Fibroblast of skin of left biceps (primary cell): ENCODE data around the gene RNF207.
"Not testable (repeated sequence)": the region's sequence is repeated elsewhere in the genome, so short reads cannot be mapped to it uniquely, and the experiment has no call there.

ENCODE experiments used
- DNase-seq, 2 experiments: peaks; one replicate each; pipeline ENCODE4 v3.0.0-alpha.2; 2013; ENCODE audit warnings: low read depth in 2 of 2

Gene RNF207

DNA sequence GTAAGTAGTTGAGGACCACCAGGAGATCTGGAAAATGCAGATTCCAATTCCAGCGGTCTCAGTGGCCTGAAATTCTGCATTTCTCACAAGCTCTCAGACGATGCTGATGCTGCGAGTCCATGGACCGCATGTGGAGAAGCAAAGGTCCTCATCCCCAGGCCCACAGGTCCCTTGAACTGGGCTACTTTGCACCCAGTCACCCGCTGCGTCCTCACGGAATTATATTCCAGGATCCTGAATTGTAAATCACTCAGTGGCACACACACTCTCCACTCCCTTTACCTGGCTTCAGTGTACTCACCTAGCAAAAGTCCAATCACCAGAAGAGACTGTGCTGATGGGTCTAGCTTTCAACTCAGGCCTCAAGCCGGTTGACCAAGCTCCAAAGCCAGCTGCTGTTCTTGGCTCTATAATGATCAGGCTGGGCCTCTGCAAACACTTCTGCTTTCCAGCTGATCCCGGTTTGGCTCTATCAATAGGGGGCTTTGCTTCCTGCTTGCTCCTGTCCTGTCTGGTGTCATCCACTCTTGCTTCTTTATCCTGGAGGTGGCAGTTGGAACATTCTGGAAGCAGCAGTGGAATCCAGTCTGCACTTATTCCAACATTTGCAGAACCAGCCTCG is 5.6 kb upstream of the RNF207 start:
- DNase-seq = no peak

DNA sequence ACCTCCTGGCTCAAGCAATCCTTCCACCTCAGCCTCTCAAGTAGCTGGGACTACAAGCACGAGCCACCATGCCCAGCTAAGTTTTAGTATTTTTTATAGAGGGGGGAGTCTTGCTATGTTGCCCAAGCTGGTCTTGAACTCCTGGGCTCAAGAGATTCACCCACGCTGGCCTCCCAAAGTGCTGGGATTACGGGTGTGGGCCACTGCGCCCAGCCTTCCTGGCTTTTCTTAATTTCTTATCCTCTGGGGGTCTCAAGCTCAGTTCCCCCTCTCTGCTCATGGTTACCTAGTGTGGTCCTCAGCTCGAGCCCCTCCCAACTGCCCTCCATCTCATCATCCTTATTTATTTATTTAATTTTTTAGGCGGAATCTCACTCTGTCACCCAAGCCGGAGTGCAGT is 3.7 kb upstream of the RNF207 start:
- DNase-seq = no peak

DNA sequence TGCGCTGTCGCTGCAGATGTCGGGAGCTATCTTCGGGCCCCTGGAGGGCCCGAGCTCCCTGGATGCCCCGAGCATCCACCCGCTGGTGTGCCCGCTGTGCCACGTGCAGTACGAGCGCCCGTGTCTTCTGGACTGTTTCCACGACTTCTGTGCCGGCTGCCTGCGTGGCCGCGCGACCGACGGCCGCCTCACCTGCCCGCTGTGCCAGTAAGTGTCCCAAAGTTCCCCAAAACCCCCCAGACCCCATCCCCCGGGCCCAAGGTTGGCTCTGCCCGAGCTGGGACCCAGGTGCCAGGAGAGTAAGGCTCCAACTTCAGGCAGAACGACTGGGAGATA is 569 bp downstream of the RNF207 start:
- DNase-seq = no peak

DNA sequence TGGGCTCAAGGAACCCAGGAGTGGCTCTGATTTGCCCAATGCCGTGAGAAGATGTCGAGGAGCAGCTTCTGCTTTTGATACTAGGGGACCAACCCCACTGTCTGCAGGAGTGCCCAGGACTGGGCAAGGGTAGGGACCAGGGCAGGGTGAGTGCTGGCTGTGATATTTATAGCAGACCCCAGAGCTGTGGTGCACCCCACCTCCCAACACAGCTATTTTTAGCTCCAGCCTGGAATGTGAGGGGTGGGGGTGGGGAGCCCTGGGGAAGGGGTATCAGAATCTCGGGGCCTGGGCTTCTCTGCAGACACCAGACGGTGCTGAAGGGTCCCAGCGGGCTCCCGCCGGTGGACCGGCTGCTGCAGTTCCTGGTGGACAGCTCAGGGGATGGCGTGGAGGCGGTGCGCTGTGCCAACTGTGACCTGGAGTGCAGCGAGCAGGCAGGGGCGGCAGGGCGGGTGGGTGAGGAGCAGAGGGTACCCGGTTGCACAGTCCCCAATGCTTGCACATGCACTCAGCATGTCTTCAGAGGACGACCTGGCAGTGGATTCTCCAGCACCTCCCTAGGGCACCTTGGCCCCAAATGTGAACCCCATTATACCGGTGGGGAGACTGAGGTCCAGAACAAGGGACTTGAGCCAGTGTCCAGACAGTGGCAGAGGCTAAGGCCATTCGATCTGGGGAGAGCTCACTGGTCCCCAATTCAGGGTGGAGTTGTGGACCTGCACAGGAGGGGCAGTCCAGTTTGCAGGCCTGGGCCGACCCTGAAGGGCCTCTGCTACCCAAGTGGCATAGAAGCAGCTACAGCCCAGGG is 1.4 kb downstream of the RNF207 start:
- no peak for DNase-seq

DNA sequence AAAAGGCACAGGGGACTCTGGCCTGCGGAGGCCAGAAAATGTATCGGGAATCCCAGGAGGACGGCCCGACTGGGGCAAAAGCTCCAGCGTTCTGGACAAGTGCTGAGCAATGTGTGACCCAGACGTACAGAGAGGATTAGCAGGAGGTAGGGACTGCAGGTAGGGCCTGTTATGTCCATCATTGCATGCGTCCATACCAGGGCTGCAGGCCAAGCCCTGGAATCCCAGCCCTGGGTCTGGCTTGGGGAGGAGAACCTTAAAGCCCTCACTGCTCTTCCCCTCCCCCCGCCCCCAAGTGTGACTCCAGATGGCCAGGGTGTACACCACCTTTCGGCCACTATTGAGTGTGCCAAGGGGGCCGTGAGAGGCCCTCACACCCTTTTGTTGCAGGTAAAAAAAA is 2.0 kb downstream of the RNF207 start:
- DNase-seq = no peak

DNA sequence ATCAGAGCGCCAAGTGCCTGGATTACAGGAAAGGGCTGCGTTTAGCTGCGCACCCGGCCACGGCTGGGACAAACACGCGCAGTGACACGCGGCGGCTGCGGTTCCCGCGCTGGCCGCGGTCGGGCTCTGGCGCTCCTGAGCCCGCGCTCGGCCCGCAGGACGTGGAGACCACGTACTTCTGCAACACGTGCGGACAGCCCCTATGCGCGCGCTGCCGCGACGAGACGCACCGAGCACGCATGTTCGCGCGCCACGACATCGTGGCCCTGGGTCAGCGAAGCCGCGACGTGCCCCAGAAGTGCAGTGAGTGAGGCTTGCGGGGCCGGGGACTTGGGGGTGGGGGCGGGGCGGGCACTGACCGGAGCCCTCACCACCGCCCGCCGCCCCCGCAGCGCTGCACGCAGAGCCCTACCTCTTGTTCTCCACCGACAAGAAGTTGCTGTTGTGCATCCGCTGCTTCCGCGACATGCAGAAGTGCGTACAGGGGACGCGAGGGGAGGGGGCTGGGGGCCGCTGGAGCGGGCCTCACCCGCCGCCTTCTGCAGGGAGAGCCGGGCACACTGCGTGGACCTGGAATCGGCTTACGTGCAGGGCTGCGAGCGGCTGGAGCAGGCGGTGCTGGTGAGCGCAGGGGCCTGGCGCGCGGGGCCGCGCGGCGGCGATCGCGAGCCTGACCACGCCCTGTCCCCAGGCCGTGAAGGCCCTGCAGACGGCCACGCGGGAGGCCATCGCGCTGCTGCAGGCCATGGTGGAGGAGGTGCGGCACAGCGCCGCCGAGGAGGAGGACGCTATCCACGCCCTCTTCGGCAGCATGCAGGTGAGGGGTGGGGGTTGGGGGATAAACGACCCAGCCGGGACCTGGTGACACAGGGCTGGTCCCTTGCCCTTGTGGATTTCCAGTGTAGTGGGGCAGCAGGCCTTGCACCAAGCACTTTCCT is 3.1 kb downstream of the RNF207 start:
- DNase-seq = no peak

DNA sequence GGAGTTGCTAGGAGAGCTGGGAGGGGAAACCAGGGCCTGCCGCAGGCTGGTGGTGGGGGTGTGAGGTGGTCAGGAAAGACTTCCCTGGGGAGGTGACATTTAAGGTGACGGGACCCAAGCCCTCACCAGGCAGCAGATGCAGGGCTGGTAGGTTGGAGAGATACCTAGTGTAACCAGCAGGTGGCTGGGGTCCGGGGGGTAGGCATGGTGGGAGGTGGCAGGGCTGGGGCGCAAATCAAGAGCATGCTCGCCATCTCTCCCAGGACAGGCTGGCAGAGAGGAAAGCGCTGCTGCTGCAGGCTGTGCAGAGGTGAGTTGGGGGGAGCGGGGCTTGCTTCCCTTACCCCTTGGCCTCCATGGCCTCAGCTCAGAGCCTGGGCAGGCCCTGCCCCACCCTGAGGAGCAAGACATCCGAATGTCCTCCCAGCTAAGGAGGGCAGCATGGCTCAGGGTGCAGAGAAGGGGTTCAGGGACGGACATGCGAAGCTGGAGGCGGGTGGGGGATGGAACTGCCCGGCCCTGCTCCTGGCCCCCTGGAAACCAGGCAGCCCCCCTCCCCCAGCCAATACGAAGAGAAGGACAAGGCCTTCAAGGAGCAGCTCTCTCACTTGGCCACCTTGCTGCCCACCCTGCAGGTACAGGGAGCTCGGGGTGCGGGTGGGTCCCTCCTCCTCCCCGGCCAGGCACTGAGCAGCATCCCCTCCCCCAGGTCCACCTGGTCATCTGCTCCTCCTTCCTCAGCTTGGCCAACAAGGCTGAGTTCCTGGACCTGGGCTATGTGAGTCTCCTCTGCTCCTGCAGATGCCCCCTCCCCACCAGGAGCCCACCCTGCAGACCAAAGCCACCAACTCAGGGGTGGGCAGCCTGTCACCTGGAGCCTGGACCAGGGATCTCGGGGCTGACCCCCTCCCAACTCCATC is 4.0 kb downstream of the RNF207 start:
- no peak for DNase-seq

DNA sequence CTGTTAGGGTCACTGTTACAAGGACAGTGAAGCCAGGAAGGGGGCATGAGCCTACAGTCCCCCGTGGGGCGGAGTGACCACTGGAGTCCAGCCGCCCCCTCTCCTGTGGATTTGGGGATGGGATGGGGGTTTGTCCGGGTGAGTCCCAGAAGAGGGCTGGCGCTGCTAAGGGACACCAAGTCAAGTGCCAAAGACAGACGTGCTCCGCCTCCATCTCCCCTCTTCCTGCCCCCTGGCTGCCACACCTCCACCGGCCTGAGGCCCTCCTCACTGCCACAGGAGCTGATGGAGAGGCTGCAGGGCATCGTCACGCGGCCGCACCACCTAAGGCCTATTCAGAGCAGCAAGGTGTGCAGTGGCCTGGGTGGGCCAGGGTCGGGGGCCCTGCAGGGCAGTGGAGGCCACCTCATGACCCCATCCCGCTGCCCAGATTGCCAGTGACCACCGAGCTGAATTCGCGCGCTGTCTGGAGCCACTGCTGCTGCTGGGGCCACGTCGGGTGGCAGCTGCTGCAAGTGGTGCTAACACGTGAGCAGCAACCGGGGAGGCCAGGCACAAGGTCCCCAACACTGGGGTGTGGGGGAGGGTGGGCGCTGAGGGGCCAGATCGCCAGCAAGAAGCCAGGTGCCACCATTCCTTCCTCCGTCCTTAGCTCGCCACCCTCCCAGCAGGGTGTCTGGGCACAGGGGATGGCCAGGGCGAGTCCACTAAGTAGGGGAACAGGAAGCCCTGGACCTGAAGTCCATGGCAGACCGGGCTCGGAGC is 4.9 kb downstream of the RNF207 start:
- no peak for DNase-seq

DNA sequence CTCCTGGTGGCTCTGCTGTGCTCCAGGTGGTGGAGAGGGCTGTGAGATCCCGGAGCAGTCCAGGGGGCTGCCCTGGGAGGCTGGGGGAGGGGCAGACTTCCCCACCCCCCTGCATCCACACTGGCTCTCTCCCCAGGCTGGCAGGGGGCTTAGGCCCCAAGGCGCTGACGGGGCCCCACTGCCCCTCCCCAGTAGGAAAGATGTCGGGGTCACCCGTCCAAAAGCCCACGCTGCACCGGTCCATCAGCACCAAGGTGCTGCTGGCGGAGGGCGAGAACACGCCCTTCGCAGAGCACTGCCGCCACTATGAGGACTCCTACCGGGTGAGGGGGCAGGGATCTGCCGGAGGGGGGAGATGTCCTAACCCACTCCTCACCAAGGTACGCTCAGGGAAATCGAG is 5.8 kb downstream of the RNF207 start:
- DNase-seq = no peak

DNA sequence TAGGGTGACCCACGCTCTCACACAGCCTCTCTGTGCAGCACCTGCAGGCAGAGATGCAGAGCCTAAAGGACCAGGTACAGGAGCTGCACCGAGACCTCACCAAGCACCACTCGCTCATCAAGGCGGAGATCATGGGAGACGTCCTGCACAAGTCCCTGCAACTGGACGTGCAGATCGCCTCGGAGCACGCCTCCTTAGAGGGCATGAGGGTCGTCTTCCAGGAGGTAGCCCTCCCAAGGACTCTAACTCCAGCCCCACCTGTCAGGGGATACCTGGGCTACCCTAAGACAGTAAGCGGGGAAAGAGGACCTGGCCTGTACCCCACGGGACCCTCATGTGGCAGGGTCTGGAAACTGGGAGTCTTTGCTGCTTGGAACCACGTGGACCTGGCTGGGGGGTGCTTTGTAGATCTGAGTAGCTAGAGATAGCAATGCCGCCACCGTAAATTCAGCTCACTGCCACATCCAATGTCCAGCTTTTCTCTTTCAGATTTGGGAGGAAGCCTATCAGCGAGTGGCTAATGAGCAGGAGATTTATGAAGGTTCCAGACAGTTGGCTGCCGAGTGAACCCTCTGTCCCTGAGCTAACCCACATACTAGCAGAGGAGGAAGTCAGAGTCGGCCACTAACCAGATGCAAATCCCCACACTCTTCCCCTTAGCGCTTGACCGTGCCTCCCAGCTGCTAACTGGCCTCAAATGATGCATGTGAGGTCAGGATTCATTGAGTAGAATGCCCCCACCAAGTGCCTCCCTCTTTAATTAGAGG is 6.5 kb downstream of the RNF207 start:
- no peak for DNase-seq

DNA sequence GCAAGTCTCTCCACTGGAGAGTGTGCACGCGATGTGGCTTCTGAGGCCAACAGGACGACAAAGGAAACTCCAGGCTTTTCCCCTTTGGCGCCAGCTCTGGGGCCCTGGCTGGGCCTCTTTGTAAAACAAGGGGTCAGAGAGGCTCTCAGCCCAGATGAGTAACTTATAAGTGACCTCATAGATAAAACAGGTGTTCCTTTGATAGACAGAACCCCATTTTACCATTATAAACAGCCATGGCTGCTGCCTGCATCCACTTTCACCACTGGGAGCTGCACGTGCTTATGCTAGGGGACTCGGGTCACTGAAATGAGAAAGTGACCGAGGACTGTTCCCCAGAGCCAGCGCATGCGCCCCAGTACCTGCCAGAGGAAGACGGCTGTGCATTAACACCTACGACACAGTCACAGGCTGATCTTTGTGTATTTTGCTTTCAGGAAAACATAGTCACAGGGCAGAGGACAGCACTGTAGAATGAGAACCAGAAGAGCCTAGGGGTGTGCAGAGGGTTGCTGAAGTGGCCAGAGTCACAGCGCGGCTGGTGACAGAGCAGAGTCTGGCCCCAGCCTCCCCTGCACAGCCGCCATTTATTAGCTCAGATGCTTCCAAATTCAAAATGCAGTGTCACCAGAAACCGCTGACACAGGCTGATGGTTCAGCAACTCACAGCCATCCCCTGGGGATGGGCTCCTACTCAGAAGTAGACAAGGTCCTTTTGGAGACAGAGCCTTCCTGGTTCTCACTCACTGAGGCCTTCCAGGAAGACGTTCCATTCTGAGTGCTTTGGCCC is 12.7 kb downstream of the RNF207 start:
- no peak for DNase-seq

DNA sequence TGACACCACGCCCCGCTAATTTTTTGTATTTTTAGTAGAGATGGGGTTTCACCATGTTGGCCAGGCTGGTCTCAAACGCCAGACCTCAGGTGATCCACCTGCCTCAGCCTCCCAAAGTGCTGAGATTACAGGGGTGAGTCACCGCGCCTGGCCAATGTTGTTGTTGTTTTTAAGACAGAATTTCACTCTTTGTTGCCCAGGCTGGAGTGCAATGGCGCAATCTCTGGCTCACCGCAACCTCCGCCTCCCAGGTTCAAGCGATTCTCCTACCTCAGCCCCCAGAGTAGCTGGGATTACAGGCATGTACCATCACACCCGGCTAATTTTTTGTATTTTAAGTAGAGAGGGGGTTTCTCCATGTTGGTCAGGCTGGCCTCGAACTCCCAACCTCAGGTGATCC is 13.7 kb downstream of the RNF207 start:
- DNase-seq = not testable (repeated sequence)

DNA sequence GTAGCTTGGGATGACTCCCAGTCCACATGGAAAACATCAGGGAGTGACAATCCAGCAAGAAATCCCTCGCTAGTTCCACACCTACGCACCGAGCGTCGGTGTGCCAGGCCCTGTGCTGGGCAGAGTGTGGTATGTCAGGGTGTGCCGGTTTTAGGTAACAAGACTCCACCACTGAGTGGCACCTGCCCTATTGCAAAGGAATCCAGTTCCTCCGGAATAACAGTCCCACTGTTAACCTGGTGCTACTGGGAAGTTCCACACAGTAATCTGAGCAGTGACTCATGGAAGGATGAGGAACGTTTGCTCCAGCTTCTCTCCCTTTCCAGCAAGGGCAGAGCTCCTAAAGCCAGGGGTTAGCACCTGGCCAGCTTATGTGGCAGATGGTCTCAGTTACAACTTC is 14.3 kb downstream of the RNF207 start:
- DNase-seq = no peak

DNA sequence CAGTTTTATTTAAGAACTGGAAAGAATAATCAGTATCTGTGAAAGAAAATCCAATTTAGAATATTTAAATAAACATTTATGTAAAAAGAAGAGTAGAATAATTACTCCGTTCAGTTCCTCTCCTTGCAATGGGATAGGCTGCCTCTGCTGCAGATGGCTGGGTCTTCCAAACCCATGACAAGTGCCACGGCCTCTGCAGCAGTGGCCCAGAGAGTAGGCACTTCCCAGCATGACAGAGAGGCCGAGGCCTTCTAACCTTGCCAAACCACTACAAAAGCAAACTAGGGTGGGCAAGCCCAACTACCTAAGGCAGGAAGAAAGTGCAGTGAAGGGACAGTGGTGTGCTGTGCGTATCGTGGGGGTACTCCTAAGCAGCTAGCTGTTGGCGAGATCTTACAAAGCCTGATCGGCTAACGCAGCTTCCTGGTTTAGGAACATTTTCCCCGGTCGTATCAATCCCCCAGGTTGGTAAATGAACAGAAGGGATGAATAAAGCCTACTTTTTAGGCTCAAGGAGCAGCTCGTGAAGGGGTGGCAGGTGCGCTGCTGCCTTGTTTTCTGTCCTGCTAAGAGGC is 15.4 kb downstream of the RNF207 start:
- no peak for DNase-seq

DNA sequence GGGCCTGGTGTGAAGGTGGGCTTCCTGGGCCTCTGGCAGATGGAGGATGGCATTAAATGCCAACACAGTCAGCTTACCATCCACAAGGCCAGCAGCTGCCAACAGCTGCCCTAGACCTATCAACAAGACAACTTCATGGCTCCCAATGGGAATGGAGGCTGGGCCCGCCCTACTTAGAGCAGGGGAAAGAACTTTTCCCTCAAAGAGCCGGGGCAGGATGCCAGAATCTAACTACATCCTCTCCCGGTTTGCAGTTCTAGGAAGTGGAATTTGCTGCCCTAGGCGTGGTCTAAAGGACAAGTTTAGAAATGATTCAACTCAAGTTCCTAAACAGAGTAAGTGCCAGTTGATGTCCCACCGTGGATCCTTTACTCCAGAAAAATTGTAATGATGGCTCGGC is 16.7 kb downstream of the RNF207 start:
- DNase-seq = no peak

DNA sequence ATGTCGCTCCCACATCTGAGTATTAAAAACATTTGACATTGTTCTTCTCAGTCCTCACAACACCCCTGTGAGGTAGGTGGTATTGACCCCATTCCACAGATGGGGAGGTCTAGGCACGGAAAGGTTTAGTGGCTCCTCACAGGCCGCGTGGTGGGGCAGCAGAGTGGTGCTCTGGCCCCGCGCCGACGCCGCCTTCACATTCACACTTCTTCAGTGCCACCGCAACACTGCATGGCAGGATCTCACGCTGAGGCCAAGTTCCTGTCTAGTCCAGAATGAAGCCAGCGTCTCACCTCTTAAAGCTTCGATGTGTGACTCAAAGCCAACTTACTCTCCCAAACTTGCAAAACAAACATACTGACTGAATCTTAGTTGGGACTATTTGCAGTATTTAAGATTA is 17.7 kb downstream of the RNF207 start:
- no peak for DNase-seq

DNA sequence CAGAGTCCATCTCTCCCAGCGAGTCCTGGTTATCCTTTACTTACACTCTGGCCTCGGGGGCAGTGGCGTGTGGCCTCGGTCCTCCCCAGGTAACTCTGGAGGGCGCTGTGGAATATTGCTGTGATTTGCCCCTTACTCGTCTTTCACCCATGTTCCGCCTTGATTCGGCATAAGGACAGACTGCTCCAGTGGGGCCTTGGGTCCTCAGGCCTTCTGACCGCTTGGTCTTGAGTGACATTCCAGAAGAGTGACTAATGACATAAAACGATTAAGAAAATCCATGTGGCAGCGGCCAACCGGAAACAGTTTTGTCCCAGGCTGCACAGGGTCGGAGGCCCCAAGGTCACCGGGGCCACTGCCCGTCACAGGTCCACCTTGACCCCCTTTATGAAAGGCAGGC is 18.8 kb downstream of the RNF207 start:
- no peak for DNase-seq

DNA sequence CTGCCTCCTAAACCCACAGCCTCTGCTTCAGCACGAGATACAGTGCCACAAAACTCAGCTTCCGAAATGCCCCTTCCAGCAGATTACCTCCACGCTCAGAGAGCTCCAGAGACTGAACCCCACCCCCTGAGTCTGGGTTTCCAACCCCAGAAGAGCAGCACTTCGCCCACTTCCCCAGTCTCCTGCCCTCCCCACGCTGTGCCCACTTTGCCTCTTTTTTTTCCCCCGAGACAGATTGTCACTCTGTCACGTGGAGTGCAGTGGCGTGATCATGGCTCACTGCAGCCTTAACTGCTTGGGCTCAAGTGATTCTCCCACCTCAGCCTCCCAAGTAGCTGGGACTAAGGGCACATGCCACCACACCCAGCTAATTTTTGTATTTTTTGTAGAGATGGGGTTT is 19.7 kb downstream of the RNF207 start:
- no peak for DNase-seq

DNA sequence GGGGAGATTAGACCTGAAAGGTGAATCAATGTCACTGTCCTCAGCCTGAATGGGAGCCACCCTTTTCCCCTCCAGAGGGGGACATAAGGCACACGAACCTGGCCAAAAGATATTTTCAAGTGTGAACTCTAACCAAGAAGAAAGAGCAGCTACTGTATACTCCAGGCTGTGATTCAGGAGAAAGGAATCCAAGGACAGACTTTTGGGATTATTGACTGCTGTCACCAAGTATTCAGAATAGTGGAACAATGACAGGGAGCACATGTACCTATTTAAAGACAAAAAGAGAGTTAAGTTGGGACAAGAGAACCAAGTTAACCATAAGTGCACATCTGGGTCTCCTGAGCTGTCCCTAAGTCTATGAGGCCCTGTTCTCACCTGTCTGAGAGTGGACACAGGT is 27.5 kb downstream of the RNF207 start:
- DNase-seq = no peak
